ENCODE data around the gene CREB5.

DNA sequence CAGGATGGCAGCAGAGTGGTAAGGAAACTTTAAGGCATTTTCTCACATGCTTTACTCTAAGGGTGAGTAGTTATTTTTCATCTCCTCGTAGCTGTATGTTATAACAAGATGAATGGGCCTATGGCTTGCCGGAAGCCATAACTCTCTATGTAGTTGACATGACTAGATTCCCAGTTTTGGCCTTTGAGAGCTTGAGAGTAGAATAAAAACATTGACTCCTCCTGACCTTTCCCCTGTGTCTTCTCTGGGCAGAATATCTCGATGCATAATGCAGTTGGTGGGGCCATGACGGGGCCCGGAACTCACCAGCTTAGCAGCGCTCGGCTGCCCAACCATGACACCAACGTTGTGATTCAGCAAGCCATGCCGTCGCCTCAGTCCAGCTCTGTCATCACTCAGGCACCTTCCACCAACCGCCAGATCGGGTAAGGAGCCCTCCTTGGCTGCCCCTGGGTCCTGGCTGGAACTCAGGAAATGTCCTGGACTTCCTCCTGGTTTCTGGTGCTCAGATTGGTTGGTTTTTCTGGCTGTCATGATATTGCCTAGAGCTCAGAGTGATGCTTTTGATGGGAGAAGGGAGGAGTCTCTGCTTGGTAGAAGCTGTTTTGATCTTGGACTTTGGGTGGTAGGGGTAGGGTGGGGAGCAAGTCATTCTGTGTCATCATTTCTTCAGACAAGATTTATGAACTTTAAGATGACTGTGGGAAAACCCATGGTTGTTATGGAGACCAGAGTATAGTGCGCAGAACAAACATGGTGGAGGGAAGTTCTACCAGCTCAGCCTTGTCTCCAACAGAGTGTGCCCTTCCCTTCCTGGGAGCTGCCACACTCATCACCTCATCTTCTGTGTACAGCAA, 158.0 kb downstream of the CREB5 start:
- no peak for TF ChIP-seq JUN (IDR thresholded peaks at IDR 0.05; ENCODE audit: borderline replicate concordance, insufficient read depth, insufficient read length, low read depth)
- TF ChIP-seq, protein P1, sequence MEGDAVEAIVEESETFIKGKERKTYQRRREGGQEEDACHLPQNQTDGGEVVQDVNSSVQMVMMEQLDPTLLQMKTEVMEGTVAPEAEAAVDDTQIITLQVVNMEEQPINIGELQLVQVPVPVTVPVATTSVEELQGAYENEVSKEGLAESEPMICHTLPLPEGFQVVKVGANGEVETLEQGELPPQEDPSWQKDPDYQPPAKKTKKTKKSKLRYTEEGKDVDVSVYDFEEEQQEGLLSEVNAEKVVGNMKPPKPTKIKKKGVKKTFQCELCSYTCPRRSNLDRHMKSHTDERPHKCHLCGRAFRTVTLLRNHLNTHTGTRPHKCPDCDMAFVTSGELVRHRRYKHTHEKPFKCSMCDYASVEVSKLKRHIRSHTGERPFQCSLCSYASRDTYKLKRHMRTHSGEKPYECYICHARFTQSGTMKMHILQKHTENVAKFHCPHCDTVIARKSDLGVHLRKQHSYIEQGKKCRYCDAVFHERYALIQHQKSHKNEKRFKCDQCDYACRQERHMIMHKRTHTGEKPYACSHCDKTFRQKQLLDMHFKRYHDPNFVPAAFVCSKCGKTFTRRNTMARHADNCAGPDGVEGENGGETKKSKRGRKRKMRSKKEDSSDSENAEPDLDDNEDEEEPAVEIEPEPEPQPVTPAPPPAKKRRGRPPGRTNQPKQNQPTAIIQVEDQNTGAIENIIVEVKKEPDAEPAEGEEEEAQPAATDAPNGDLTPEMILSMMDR (IDR thresholded peaks at IDR 0.05; ENCODE audit: extremely low read depth in 1 of 2, insufficient read depth in 1 of 2, low read depth in 1 of 2, low read length in 2 of 2): no peak
- TF ChIP-seq POLR2AphosphoS5 (IDR thresholded peaks at IDR 0.05; ENCODE audit: insufficient read depth, low read depth, low read length): no peak
- TF ChIP-seq, protein P2, sequence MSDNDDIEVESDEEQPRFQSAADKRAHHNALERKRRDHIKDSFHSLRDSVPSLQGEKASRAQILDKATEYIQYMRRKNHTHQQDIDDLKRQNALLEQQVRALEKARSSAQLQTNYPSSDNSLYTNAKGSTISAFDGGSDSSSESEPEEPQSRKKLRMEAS (IDR thresholded peaks at IDR 0.05; ENCODE audit: insufficient read depth, insufficient read length): no peak
- no peak for TF ChIP-seq EZH2 (IDR thresholded peaks at IDR 0.05; ENCODE audit: borderline replicate concordance, low read depth, low read length, severe bottlenecking)
- no peak for TF ChIP-seq POLR2A (IDR thresholded peaks at IDR 0.05; ENCODE audit: low read depth, low read length)
- no peak for TF ChIP-seq FOS (IDR thresholded peaks at IDR 0.05; ENCODE audit: borderline replicate concordance, insufficient read depth, low read length)

Data from endothelial cell of umbilical vein (primary cell).